Astrocyte of the cerebellum (primary cell): ENCODE measurements around the gene TGFBI.

Experiments used
- DNase-seq: peaks from one replicate; pipeline ENCODE4 v3.0.0-alpha.2; 2011; ENCODE audit warnings: low read depth
- H3K4me3 ChIP-seq: 2 replicates; pipeline ENCODE4 v1.5.1; 2011; ENCODE audit warnings: mild to moderate bottlenecking, low read depth, low read length, moderate library complexity
- CTCF ChIP-seq: IDR thresholded peaks from 2 replicates; pipeline ENCODE4 v1.5.1; 2012; ENCODE audit warnings: low read length, low read depth, moderate library complexity, mild to moderate bottlenecking; ENCODE audit errors: missing control alignments
- in situ Hi-C: cut with HindIII; loops from 2 replicates; pipeline ENCODE4 v1.10.0; 2017; ENCODE audit warnings: low sequenced_read_pairs

TGFBI gene

GRCh38 chr5:136058039-136058971 is 29.5 kb downstream of the TGFBI start:
- in situ Hi-C loops, result no loop called here
- DNase-seq, result peak; percentile 90
- peak; percentile 61 for TF ChIP-seq CTCF
- no peak overlapping the region for H3K4me3 ChIP-seq

- in situ Hi-C loops, result no loop called here
These were observed 30.2 kb downstream of the TGFBI start for GRCh38 chr5:136058972-136059354.

GRCh38 chr5:136060963-136061362 is 32.2 kb downstream of the TGFBI start:
- TF ChIP-seq CTCF, result no peak
- in situ Hi-C loops, result no loop called here
- H3K4me3 ChIP-seq, result no peak overlapping the region
- DNase-seq, result no peak

More at GRCh38 chr5:136058972-136059354, 30.2 kb downstream of the TGFBI start:
- no peak overlapping the region for H3K4me3 ChIP-seq
- no peak for DNase-seq
- no peak for TF ChIP-seq CTCF

GRCh38 chr5:136061630-136062365 is 33.0 kb downstream of the TGFBI start:
- no peak for DNase-seq
- no peak for TF ChIP-seq CTCF
- in situ Hi-C loops, result no loop called here
- no peak overlapping the region for H3K4me3 ChIP-seq

GRCh38 chr5:136062366-136063274 is 33.8 kb downstream of the TGFBI start:
- peak; percentile 32 for TF ChIP-seq CTCF
- no peak overlapping the region for H3K4me3 ChIP-seq
- DNase-seq, result no peak
- in situ Hi-C loops, result no loop called here
